MM.1S (cell line): ENCODE measurements around the gene ADD2.

Experiments
- DNase-seq: peaks from one replicate; pipeline ENCODE4 v3.0.0-alpha.2; 2015
- H2AFZ ChIP-seq: fragments of 300-600 bp; sonication (generic); 2 replicates; pipeline ENCODE4 v1.6.0; 2016; ENCODE audit warnings: antibody characterized with exemption, low read length
- H3F3A ChIP-seq: fragments of 300-600 bp; sonication (generic); 2 replicates; pipeline ENCODE4 v1.6.1; 2016; ENCODE audit warnings: mild to moderate bottlenecking, antibody characterized with exemption, low read length, moderate library complexity, mixed read lengths; ENCODE audit not compliant: insufficient read depth
- H3K27ac ChIP-seq: fragments of 300-600 bp; sonication (generic); 2 replicates; pipeline ENCODE4 v1.5.1; 2016; ENCODE audit warnings: mild to moderate bottlenecking, low read length
- H3K27me3 ChIP-seq: fragments of 300-600 bp; sonication (generic); replicated peaks from 2 replicates; pipeline ENCODE4 v1.6.0; 2016; ENCODE audit warnings: low read length; ENCODE audit not compliant: insufficient read depth
- H3K36me3 ChIP-seq: fragments of 300-600 bp; sonication (generic); replicated peaks from 2 replicates; pipeline ENCODE4 v1.6.1; 2016; ENCODE audit warnings: mild to moderate bottlenecking, low read length, mixed read lengths; ENCODE audit not compliant: insufficient read depth
- H3K4me1 ChIP-seq: fragments of 300-600 bp; sonication (generic); 2 replicates; pipeline ENCODE4 v1.6.1; 2016; ENCODE audit warnings: low read length, mixed read lengths
- H3K4me2 ChIP-seq: fragments of 300-600 bp; sonication (generic); 2 replicates; pipeline ENCODE4 v1.6.0; 2016; ENCODE audit warnings: low read depth, low read length
- H3K4me3 ChIP-seq: fragments of 300-600 bp; sonication (generic); 2 replicates; pipeline ENCODE4 v1.5.1; 2016; ENCODE audit warnings: low read length, mixed read lengths
- H3K79me2 ChIP-seq: fragments of 300-600 bp; sonication (generic); 2 replicates; pipeline ENCODE4 v1.6.1; 2016; ENCODE audit warnings: mixed run types, low read length, mixed read lengths
- H3K9ac ChIP-seq: fragments of 300-600 bp; sonication (generic); 2 replicates; pipeline ENCODE4 v1.6.1; 2016; ENCODE audit warnings: low read length, mixed read lengths
- H3K9me2 ChIP-seq: fragments of 300-600 bp; sonication (generic); replicated peaks from 2 replicates; pipeline ENCODE4 v1.6.1; 2016; ENCODE audit warnings: mild to moderate bottlenecking, low read length, mixed read lengths; ENCODE audit not compliant: insufficient read depth
- H3K9me3 ChIP-seq: fragments of 300-600 bp; sonication (generic); replicated peaks from 2 replicates; pipeline ENCODE4 v1.6.1; 2016; ENCODE audit warnings: mild to moderate bottlenecking, low read length, mixed read lengths; ENCODE audit not compliant: insufficient read depth
- H4K20me1 ChIP-seq: fragments of 300-600 bp; sonication (generic); 2 replicates; pipeline ENCODE4 v1.6.1; 2016; ENCODE audit warnings: mild to moderate bottlenecking, low read length, moderate library complexity, mixed read lengths; ENCODE audit not compliant: insufficient read depth
- EZH2 ChIP-seq: fragments of 300-600 bp; sonication (generic); optimal IDR thresholded peaks from 2 replicates; pipeline ENCODE3; 2017; ENCODE audit warnings: low read depth, mild to moderate bottlenecking, antibody characterized with exemption, low read length, mixed read lengths
- EZH2phosphoT487 ChIP-seq: fragments of 300-600 bp; sonication (generic); IDR thresholded peaks from 2 replicates; pipeline ENCODE4 v1.6.1; 2018; ENCODE audit warnings: antibody characterized with exemption, low read length
- TF ChIP-seq, protein P1 (sequence below): fragments of 300-600 bp; sonication (generic); IDR thresholded peaks from 2 replicates; pipeline ENCODE4 v1.5.1; 2016; ENCODE audit warnings: antibody characterized with exemption, low read length, mixed read lengths

The ADD2 gene

DNA sequence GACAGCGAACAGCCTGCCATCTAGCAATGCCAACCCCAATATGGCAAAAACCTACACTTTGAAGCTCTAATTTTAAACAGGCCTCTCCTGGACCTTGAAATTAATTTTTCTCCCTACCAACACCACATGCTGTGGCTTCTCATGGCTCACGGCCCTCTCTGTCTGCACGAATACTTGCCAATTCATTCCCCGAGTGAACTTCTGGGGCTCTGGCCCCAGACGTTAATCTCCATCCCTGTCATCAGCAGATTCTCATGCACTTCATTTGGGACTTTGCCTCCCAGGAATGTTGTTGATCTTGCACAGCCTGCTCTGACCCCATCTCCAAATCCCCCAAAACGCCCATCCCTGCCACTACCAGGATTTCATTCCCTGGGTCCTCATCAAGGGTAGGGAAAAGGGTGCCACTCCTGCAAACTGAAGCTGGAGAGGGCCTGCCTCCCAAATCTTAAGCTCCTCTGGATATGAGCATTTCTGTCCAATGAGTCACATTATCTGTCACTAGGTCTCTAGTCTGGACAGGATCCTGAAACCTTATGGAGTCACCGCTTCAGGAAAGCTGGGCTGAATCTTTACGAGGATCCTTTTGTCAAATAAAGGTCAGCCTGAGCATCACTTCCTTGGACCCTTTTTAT, 12.0 kb upstream of the ADD2 start:
- no peaks in the 10 kb centered on the region for H3K9me3 ChIP-seq
- no peaks in the 10 kb centered on the region for H3K27me3 ChIP-seq
- H3K36me3 ChIP-seq = no peaks in the 10 kb centered on the region
- H3K4me2 ChIP-seq = no peak overlapping the region
- H3K27ac ChIP-seq = no peak overlapping the region
- no peak overlapping the region for H3K4me3 ChIP-seq
- H3K9ac ChIP-seq = no peak overlapping the region
- DNase-seq = no peak
- H3K79me2 ChIP-seq = no peaks in the 10 kb centered on the region
- TF ChIP-seq EZH2phosphoT487 (no peak), EZH2 (no peak)
- TF ChIP-seq, protein P1, sequence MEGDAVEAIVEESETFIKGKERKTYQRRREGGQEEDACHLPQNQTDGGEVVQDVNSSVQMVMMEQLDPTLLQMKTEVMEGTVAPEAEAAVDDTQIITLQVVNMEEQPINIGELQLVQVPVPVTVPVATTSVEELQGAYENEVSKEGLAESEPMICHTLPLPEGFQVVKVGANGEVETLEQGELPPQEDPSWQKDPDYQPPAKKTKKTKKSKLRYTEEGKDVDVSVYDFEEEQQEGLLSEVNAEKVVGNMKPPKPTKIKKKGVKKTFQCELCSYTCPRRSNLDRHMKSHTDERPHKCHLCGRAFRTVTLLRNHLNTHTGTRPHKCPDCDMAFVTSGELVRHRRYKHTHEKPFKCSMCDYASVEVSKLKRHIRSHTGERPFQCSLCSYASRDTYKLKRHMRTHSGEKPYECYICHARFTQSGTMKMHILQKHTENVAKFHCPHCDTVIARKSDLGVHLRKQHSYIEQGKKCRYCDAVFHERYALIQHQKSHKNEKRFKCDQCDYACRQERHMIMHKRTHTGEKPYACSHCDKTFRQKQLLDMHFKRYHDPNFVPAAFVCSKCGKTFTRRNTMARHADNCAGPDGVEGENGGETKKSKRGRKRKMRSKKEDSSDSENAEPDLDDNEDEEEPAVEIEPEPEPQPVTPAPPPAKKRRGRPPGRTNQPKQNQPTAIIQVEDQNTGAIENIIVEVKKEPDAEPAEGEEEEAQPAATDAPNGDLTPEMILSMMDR = no peak
- no peak overlapping the region for H2AFZ ChIP-seq
- H3K4me1 ChIP-seq = no peaks in the 10 kb centered on the region
- no peaks in the 10 kb centered on the region for H3K9me2 ChIP-seq
- no peaks in the 10 kb centered on the region for H3F3A ChIP-seq
- H4K20me1 ChIP-seq = no peaks in the 10 kb centered on the region

DNA sequence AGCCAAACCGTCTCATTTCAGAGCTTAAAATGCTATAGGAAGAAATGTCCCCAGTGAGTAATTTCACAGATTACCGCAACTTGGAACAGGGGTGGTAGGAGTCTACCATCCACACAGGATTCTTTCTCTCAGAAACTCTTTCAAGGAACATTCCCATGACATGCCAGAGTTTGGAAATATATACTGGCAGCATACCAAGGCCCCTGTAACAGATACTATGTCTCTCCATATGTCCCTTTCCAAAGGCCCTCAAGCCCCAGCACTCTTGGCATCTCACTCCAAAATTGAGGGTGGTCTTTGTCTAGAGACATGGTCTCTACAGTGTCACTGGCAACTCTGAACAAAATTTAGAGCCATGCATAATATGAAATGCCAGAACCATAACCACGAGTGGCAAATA, 11.5 kb upstream of the ADD2 start:
- 0 out of 2 replicates have a peak, but pooled peaks cover under 1% of the 10 kb centered on the region for H3K27me3 ChIP-seq
- H3K27ac ChIP-seq = no peak overlapping the region
- H3K9me3 ChIP-seq = no peaks in the 10 kb centered on the region
- H3K4me2 ChIP-seq = no peak overlapping the region
- no peak for DNase-seq
- no peaks in the 10 kb centered on the region for H3K79me2 ChIP-seq
- no peak for TF ChIP-seq EZH2
- TF ChIP-seq, protein P1 = no peak
- no peak for TF ChIP-seq EZH2phosphoT487
- H4K20me1 ChIP-seq = no peaks in the 10 kb centered on the region
- no peaks in the 10 kb centered on the region for H3K36me3 ChIP-seq
- H3K9ac ChIP-seq = no peak overlapping the region
- H3K4me3 ChIP-seq = no peak overlapping the region
- H3K9me2 ChIP-seq = no peaks in the 10 kb centered on the region
- no peak overlapping the region for H2AFZ ChIP-seq
- H3F3A ChIP-seq = no peaks in the 10 kb centered on the region
- no peaks in the 10 kb centered on the region for H3K4me1 ChIP-seq

DNA sequence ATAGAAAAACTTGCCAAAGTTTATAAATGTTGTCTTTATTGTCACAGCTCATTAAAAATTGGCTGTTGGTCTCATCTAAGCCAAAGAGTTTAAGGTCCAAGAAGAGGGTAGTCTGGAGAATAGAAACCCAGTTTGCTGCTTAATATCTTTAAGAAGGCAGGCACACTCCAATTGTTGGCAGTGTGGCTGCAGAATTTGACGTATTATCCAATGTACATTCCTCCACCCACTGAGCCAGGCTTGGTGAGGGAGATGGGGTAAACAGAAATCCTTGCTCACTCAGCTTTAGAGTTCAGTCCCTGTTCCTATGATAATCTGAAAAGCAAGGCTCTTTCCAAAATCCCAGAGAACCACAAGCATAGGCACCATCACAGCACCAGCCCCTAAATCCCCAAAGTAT, 10.7 kb upstream of the ADD2 start:
- Histone ChIP-seq H3K27ac (no peak overlapping the region), H3K27me3 (0 out of 2 replicates have a peak, but pooled peaks cover 5% of the 10 kb centered on the region), H3K79me2 (no peaks in the 10 kb centered on the region), H3K4me2 (no peak overlapping the region), H4K20me1 (no peaks in the 10 kb centered on the region), H2AFZ (no peak overlapping the region), H3K4me3 (no peak overlapping the region), H3F3A (no peaks in the 10 kb centered on the region), H3K9me2 (no peaks in the 10 kb centered on the region), H3K9me3 (no peaks in the 10 kb centered on the region), H3K36me3 (no peaks in the 10 kb centered on the region), H3K9ac (no peak overlapping the region), H3K4me1 (no peaks in the 10 kb centered on the region)
- TF ChIP-seq EZH2phosphoT487 = no peak
- TF ChIP-seq, protein P1 = no peak
- TF ChIP-seq EZH2 = no peak
- no peak for DNase-seq
